ENCODE data around the gene PM20D1. TPM values are rescaled to one million over a fixed set of nuclear protein-coding genes. Genes with fewer than 3 reads are reported as not detected.
A peak's percentile ranks its signal among the peaks of the same experiment; 100 is the strongest.

Gene PM20D1
- total RNA-seq, 6 donors from 2014 or later: 0.34 to 0.47 TPM; not detected in 4

DNA sequence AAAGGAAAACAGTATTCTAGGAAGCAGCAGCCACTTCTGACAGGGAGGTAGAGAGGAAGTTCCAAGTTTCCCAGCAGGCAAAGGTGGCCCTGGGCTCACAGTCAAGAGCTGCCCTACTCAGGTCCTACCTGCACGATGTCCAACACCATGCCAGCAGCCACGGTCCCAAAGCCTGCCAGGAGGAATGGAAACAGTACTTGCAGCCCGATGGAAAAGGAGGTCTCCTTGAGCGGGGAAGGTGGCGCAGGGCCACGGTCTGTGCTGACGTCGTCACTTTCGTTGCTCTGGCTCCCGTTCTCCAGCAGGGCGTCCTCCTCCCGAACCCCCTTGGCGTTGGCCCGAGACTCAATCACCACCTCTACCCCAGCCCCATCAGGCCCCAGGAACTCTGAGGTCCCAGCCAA lies 40.0 kb downstream of the PM20D1 start:
- no peaks in the 10 kb centered on the region for H3K9me3 ChIP-seq
- WGBS, 2 donors: 86 to 94% methylated on average over 14 of the region's 14 CpGs
- no peaks in the 10 kb centered on the region for H3K27me3 ChIP-seq
- peaks cover 39 to 64% (median 51%) of the 10 kb centered on the region in 4 donors for H3K4me1 ChIP-seq
- H3K4me3 ChIP-seq: no peak overlapping the region
- peaks cover 0 to 7% (median 0%) of the 10 kb centered on the region in 4 donors for H3K36me3 ChIP-seq
- H3K27ac ChIP-seq: no peak overlapping the region
- DNase-seq (peak in 1 of 2 donors; percentile 69), ATAC-seq (ENCODE audit: low FRiP score in 2 of 2) (no peak)
- TF ChIP-seq, protein P1, sequence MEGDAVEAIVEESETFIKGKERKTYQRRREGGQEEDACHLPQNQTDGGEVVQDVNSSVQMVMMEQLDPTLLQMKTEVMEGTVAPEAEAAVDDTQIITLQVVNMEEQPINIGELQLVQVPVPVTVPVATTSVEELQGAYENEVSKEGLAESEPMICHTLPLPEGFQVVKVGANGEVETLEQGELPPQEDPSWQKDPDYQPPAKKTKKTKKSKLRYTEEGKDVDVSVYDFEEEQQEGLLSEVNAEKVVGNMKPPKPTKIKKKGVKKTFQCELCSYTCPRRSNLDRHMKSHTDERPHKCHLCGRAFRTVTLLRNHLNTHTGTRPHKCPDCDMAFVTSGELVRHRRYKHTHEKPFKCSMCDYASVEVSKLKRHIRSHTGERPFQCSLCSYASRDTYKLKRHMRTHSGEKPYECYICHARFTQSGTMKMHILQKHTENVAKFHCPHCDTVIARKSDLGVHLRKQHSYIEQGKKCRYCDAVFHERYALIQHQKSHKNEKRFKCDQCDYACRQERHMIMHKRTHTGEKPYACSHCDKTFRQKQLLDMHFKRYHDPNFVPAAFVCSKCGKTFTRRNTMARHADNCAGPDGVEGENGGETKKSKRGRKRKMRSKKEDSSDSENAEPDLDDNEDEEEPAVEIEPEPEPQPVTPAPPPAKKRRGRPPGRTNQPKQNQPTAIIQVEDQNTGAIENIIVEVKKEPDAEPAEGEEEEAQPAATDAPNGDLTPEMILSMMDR (IDR thresholded peaks at IDR 0.05): no peak
- no peak for TF ChIP-seq POLR2A (IDR thresholded peaks at IDR 0.05)
- TF ChIP-seq POLR2AphosphoS5 (IDR thresholded peaks at IDR 0.05): no peak
- no peak for TF ChIP-seq EP300 (IDR thresholded peaks at IDR 0.05)

DNA sequence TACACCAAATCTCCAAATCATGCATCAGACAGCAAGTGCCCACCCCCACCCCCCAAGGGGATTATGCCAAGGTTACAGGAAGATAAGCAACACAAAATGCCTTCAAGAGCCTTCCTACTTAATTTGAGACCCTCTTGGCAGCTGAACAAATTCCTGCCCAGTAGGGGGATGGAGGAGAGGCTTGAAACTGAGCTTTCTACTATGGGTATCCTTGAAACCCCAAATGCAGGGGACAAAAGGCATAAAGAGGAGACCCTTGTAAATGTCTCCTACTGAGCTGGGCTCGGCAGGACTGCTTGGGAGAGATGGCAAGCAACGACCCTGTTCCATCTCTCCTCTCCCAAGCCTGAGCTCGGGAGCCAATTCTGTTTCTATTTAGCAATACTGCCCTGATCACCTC lies 40.5 kb downstream of the PM20D1 start:
- Histone ChIP-seq H3K4me3 (no peak overlapping the region), H3K27ac (no peak overlapping the region), H3K27me3 (no peaks in the 10 kb centered on the region), H3K4me1 (peaks cover 39 to 69% (median 52%) of the 10 kb centered on the region in 4 donors), H3K9me3 (no peaks in the 10 kb centered on the region), H3K36me3 (peaks cover 0 to 7% (median 0%) of the 10 kb centered on the region in 4 donors)
- ATAC-seq (ENCODE audit: low FRiP score in 2 of 2): no peak
- WGBS, 2 donors: 72 to 85% methylated on average over 3 of the region's 3 CpGs
- TF ChIP-seq POLR2A (IDR thresholded peaks at IDR 0.05): no peak
- TF ChIP-seq, protein P1 (IDR thresholded peaks at IDR 0.05): no peak
- TF ChIP-seq POLR2AphosphoS5 (IDR thresholded peaks at IDR 0.05): no peak
- no peak for TF ChIP-seq EP300 (IDR thresholded peaks at IDR 0.05)
- DNase-seq: no peak

DNA sequence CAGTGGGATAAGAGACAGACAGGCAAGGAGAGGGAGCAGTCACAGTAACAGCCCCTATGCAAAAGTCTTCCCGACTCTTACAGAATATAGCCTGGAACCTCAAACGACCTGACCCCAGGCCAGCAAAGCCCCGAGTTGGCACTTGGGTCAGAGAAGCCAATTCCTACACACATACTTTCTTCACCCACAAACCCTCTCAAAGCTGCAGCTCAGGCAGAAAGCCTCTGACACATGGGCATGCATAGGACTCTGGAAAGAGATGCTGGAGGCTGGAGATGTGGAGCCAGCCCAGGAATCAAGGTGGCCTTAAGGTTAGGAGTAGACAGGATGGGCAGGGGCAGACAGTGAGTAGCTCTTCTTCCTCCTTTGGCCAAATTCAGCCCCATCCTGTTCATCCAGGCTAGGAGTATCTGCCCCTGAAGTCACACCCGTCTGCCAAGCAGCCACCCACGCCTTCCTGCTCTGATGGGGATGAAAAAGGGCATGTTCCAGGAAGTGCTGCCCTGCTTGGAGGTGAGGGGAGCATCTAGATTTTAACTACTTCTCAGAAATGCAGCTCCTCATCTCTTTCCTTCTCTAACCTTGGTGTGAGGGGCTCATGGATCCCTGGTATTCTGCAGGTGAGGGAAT lies 44.7 kb downstream of the PM20D1 start:
- Histone ChIP-seq H3K4me3 (no peak overlapping the region), H3K4me1 (peaks cover 23 to 51% (median 39%) of the 10 kb centered on the region in 4 donors), H3K27me3 (no peaks in the 10 kb centered on the region), H3K27ac (no peak overlapping the region), H3K36me3 (peaks cover 0 to 9% (median 0%) of the 10 kb centered on the region in 4 donors), H3K9me3 (no peaks in the 10 kb centered on the region)
- TF ChIP-seq EP300 (IDR thresholded peaks at IDR 0.05) (no peak), POLR2AphosphoS5 (IDR thresholded peaks at IDR 0.05) (no peak), POLR2A (IDR thresholded peaks at IDR 0.05) (no peak)
- TF ChIP-seq, protein P1 (IDR thresholded peaks at IDR 0.05): no peak
- DNase-seq: no peak
- 60 to 66% methylated on average over 5 of the region's 5 CpGs for WGBS, 2 donors
- ATAC-seq (ENCODE audit: low FRiP score in 2 of 2): no peak

DNA sequence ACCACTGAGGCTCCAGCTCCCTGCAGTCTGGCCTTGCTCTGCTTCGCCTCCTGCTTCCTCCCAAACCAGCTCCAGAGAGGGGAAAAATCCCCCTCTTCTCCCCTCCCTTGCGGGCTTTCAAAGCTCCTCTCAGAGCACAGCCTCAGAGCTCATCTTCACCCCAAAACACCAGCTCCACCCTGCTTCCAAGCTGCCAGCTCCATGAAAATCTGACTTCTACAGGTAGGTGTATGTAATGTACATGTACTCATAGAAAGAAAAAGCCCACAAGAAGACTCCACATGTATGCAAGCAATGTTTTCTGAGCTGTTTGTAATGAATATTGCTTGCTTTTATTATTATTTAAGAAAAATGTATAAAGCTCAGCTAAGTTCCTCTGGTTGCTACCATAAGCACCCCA lies 45.3 kb downstream of the PM20D1 start:
- DNase-seq: no peak
- Histone ChIP-seq H3K27ac (no peak overlapping the region), H3K4me3 (no peak overlapping the region), H3K9me3 (no peaks in the 10 kb centered on the region), H3K27me3 (no peaks in the 10 kb centered on the region), H3K4me1 (peaks cover 18 to 45% (median 37%) of the 10 kb centered on the region in 4 donors), H3K36me3 (peaks cover 0 to 11% (median 2%) of the 10 kb centered on the region in 4 donors)
- no peak for ATAC-seq (ENCODE audit: low FRiP score in 2 of 2)
- WGBS, 2 donors: 97 to 100% methylated on average over 1 to 2 of the region's 2 CpGs
- TF ChIP-seq POLR2A (IDR thresholded peaks at IDR 0.05) (no peak), POLR2AphosphoS5 (IDR thresholded peaks at IDR 0.05) (no peak)

DNA sequence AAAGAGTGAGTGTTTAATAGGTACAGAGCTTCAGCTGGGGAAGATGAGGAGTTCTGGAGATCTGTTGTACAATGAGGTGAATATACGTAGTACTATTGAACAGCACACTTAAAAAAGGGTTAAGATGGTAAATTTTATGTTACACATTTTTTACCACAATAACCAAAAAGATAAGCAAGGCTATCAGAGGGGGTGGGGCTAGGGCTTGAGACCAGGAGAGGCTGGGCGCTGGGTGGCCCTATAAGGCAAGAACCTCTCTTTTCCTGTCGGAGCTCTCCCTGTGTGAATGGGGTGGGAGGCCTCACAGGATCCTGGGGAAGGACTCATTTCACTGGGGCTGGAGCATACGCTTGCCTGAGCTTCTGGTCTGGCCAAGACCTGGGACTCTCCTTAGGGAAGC lies 45.9 kb downstream of the PM20D1 start:
- H3K4me1 ChIP-seq: peaks cover 11 to 39% (median 31%) of the 10 kb centered on the region in 4 donors
- no peak for DNase-seq
- no peak overlapping the region for H3K4me3 ChIP-seq
- H3K36me3 ChIP-seq: peaks cover under 1 to 14% (median 6%) of the 10 kb centered on the region in 4 donors
- no peaks in the 10 kb centered on the region for H3K9me3 ChIP-seq
- H3K27ac ChIP-seq: no peak overlapping the region
- 69 to 70% methylated on average over 4 of the region's 4 CpGs for WGBS, 2 donors
- ATAC-seq (ENCODE audit: low FRiP score in 2 of 2): no peak
- TF ChIP-seq POLR2A (IDR thresholded peaks at IDR 0.05) (no peak), POLR2AphosphoS5 (IDR thresholded peaks at IDR 0.05) (no peak), EP300 (IDR thresholded peaks at IDR 0.05) (no peak)
- TF ChIP-seq, protein P1 (IDR thresholded peaks at IDR 0.05): no peak
- no peaks in the 10 kb centered on the region for H3K27me3 ChIP-seq
